A549 (cell line): Measurements from ENCODE around the gene SH3RF3. TPM values are rescaled to one million over a fixed set of nuclear protein-coding genes. Genes with fewer than 3 reads are reported as not detected.

Experiments used
- ATAC-seq, 2 experiments: fragments of 200-7000 bp in 1 of 2; fragments of >200 bp in 1 of 2; cut with Nextera tagmentation in 1 of 2; cut with Tn5 transposase in 1 of 2; 3 replicates each; pipeline versions ENCODE4 v1.8.0 to v1.9.1; 2018 to 2020; ENCODE audit warnings: mild to moderate bottlenecking in 1 of 2, moderate library complexity in 1 of 2
- CTCF ChIA-PET: fragments of 300-600 bp; sonication (Branson Sonifier 250); formaldehyde crosslinking; extraction: SDS; loops from one replicate; lab custom pipeline; 2021; ENCODE audit warnings: antibody characterized with exemption, inconsistent platforms; lab: Yijun Ruan, JAX
- POLR2A ChIA-PET: fragments of 350-600 bp; formaldehyde crosslinking; extraction: SDS; loops from one replicate; lab custom pipeline; 2021; ENCODE audit warnings: antibody characterized with exemption, inconsistent platforms; lab: Yijun Ruan, JAX
- DNase-seq, 2 experiments: peaks; one replicate each; pipeline versions ENCODE4 v3.0.0 to v3.0.0-alpha.2; 2011 to 2016; ENCODE audit warnings: low read depth in 1 of 2, low spot score in 1 of 2
- FAIRE-seq: peaks from 2 replicates; lab custom pipeline; 2011; peaks lifted over from hg19 to GRCh38; lab: Jason Lieb, UNC
- H3K27ac ChIP-seq, 2 experiments: fragments of >200 bp; sonication (Bioruptor Twin); formaldehyde crosslinking; 3 replicates each; pipeline ENCODE4 v1.5.1; 2016 to 2017
- H3K4me1 ChIP-seq: fragments of >200 bp; sonication (Bioruptor Twin); formaldehyde crosslinking; 3 replicates; pipeline ENCODE4 v1.6.1; 2016
- H3K4me2 ChIP-seq: fragments of >200 bp; sonication (Bioruptor Twin); formaldehyde crosslinking; 3 replicates; pipeline ENCODE4 v1.6.1; 2016
- H3K4me3 ChIP-seq: fragments of >200 bp; sonication (Bioruptor Twin); formaldehyde crosslinking; 3 replicates; pipeline ENCODE4 v1.5.1; 2016
- H3K9me3 ChIP-seq: fragments of >200 bp; sonication (Bioruptor Twin); formaldehyde crosslinking; 3 replicates; pipeline ENCODE4 v1.6.1; 2016
- ATOH8 ChIP-seq: fragments of 250-450 bp; sonication (Bioruptor Pico); IDR thresholded peaks from 2 replicates; pipeline ENCODE4 v1.5.0; 2020; ENCODE audit warnings: low read depth, mild to moderate bottlenecking, moderate library complexity
- BCL3 ChIP-seq: fragments of >200 bp; sonication (Bioruptor Twin); formaldehyde crosslinking; IDR thresholded peaks from 3 replicates; pipeline ENCODE4 v1.6.1; 2016
- CBX8 ChIP-seq: fragments of 200-600 bp; sonication (generic); IDR thresholded peaks from 2 replicates; pipeline ENCODE4 v1.6.1; 2016
- CHD2 ChIP-seq: fragments of 150-350 bp; IDR thresholded peaks from 2 replicates; pipeline ENCODE4 v1.6.1; 2014; ENCODE audit warnings: low read length; ENCODE audit not compliant: partially characterized antibody
- E2F6 ChIP-seq: IDR thresholded peaks from 2 replicates; pipeline ENCODE4 v1.6.1; 2012; ENCODE audit warnings: low read depth, borderline replicate concordance
- EHMT2 ChIP-seq: fragments of 200-600 bp; sonication (generic); IDR thresholded peaks from 2 replicates; pipeline ENCODE4 v1.6.1; 2016; ENCODE audit warnings: antibody characterized with exemption, low read depth, mild to moderate bottlenecking, moderate library complexity
- FOSL2 ChIP-seq, 2 experiments: fragments of 450-650 bp in 1 of 2; fragments of >200 bp in 1 of 2; sonication (Bioruptor Twin) in 1 of 2; formaldehyde crosslinking; IDR thresholded peaks; 2 replicates each; pipeline versions ENCODE4 v1.5.0 to v1.6.1; 2016 to 2020; ENCODE audit warnings: mild to moderate bottlenecking in 1 of 2, moderate library complexity in 1 of 2
- FOXS1 ChIP-seq: fragments of 250-450 bp; sonication (Bioruptor Pico); IDR thresholded peaks from 2 replicates; pipeline ENCODE4 v1.5.0; 2020; ENCODE audit warnings: mild to moderate bottlenecking, moderate library complexity
- HEYL ChIP-seq: fragments of 250-450 bp; sonication (Bioruptor Pico); IDR thresholded peaks from 2 replicates; pipeline ENCODE4 v1.8.0; 2021; ENCODE audit warnings: mild to moderate bottlenecking, moderate library complexity
- HOXB13 ChIP-seq: fragments of 250-450 bp; sonication (Bioruptor Pico); IDR thresholded peaks from 2 replicates; pipeline ENCODE4 v1.5.0; 2020; ENCODE audit warnings: low read depth, mild to moderate bottlenecking, moderate library complexity
- HOXB5 ChIP-seq: fragments of 250-450 bp; sonication (Bioruptor Pico); IDR thresholded peaks from 2 replicates; pipeline ENCODE4 v1.5.0; 2020; ENCODE audit warnings: mild to moderate bottlenecking, moderate library complexity
- KDM1A ChIP-seq: fragments of 200-600 bp; sonication (generic); IDR thresholded peaks from 2 replicates; pipeline ENCODE4 v1.6.1; 2016; ENCODE audit warnings: low read depth, mild to moderate bottlenecking
- KDM5A ChIP-seq: fragments of 200-600 bp; sonication (generic); IDR thresholded peaks from 2 replicates; pipeline ENCODE4 v1.6.1; 2016; ENCODE audit warnings: antibody characterized with exemption, mild to moderate bottlenecking
- MAFK ChIP-seq: fragments of 450-650 bp; IDR thresholded peaks from 2 replicates; pipeline ENCODE4 v1.6.1; 2014; ENCODE audit not compliant: partially characterized antibody
- NFE2L2 ChIP-seq: fragments of 150-350 bp; conservative IDR thresholded peaks from 2 replicates; pipeline ENCODE4 v1.6.1; 2014; ENCODE audit warnings: low read length
- PBX3 ChIP-seq: IDR thresholded peaks from 2 replicates; pipeline ENCODE4 v1.6.1; 2012
- PHF8 ChIP-seq: fragments of 200-600 bp; sonication (generic); IDR thresholded peaks from 2 replicates; pipeline ENCODE4 v1.6.1; 2016; ENCODE audit warnings: low read depth, mild to moderate bottlenecking, antibody characterized with exemption, moderate library complexity, borderline replicate concordance
- POLR2A ChIP-seq: IDR thresholded peaks from 2 replicates; pipeline ENCODE4 v1.6.1; 2012; ENCODE audit warnings: mild to moderate bottlenecking, low read length
- RAD21 ChIP-seq, 2 experiments: fragments of >200 bp in 1 of 2; sonication (Bioruptor Twin) in 1 of 2; formaldehyde crosslinking in 1 of 2; IDR thresholded peaks in 1 of 2; conservative IDR thresholded peaks in 1 of 2; 2 replicates in 1 of 2; 3 replicates in 1 of 2; pipeline ENCODE4 v1.6.1; 2012 to 2018; ENCODE audit warnings: inconsistent platforms in 1 of 2
- RNF2 ChIP-seq: fragments of 200-600 bp; sonication (generic); IDR thresholded peaks from 2 replicates; pipeline ENCODE4 v1.6.1; 2016; ENCODE audit warnings: low read depth, mild to moderate bottlenecking, antibody characterized with exemption, moderate library complexity, borderline replicate concordance
- SMC3 ChIP-seq: fragments of >200 bp; sonication (Bioruptor Twin); formaldehyde crosslinking; IDR thresholded peaks from 3 replicates; pipeline ENCODE4 v1.6.1; 2018; ENCODE audit warnings: inconsistent platforms
- TFCP2L1 ChIP-seq: fragments of 250-450 bp; sonication (Bioruptor Pico); IDR thresholded peaks from 2 replicates; pipeline ENCODE4 v1.5.0; 2021; ENCODE audit warnings: mild to moderate bottlenecking
- ZC3H11A ChIP-seq: fragments of 450-650 bp; IDR thresholded peaks from 2 replicates; pipeline ENCODE4 v1.6.1; 2014; ENCODE audit warnings: antibody characterized with exemption, mild to moderate bottlenecking
- WGBS: methylation state at CpG from one replicate; pipeline ENCODE4 v1.1.6; 2017; ENCODE audit errors: missing lambda C conversion rate; 5-methylcytosine and 5-hydroxymethylcytosine counted together
- polyA plus RNA-seq, 4 experiments: library from polyadenylated mRNA; depleted of rRNA in 3 of 4; stranded (reverse); fragments of >200 nt; fragmentation: RNase III in 1 of 4; extraction: RNeasy Plus Mini Kit Qiagen cat#74134 plus additional on column Dnase treatment in 1 of 4; gene quantifications; 2 replicates in 3 of 4; 3 replicates in 1 of 4; pipeline ENCODE4 v1.2.3, GENCODE V29; 2011 to 2017
- TF ChIP-seq, protein P1 (sequence below): fragments of >200 bp; sonication (Bioruptor Twin); formaldehyde crosslinking; IDR thresholded peaks from 2 replicates; pipeline ENCODE4 v1.6.1; 2016
- TF ChIP-seq, protein P2 (sequence below): fragments of 450-650 bp; IDR thresholded peaks from 2 replicates; pipeline ENCODE4 v1.6.1; 2014; ENCODE audit warnings: antibody characterized with exemption

SH3RF3 gene
- polyA plus RNA-seq, 2 of the 4 experiments (the other 2 are of a cell fraction) = 0.04 to 0.21 TPM

DNA sequence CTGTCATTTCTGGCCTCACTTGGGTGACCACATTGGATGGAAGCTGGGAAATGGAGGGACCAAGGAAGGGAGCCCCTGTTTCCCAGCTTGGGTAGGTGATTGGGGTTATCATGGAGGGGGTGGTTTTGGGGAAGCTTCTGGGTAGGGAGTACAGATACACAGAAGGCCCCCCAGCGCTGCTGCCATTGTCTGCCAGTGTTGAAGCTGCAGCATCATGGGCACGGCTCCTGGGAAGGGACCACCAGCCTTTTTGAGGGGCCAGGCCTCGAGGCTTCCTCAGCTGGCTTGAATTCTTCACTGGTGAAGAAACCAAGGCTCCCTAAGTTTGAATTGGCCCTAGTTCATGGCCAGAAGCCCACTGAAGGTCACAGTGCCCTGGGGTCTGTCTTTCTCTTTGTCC, 25.2 kb downstream of the SH3RF3 start:
- Histone ChIP-seq H3K9me3 (no peaks in the 10 kb centered on the region), H3K4me1 (no peaks in the 10 kb centered on the region), H3K4me2 (no peak overlapping the region), H3K4me3 (no peak overlapping the region), H3K27ac (no peak overlapping the region)
- ATAC-seq = no peak
- no peak for DNase-seq
- POLR2A ChIA-PET = no interaction called here
- WGBS = 39% methylated on average over 3 of the region's 3 CpGs
- FAIRE-seq = no peak
- TF ChIP-seq NFE2L2 (no peak), EHMT2 (no peak)
- TF ChIP-seq, all 56 proteins: peak for 0
- CTCF ChIA-PET = interaction anchor here (0.6 to 1.7 kb wide), 2 partner anchors 47 to 356 kb away, joined by 4 to 5 read pairs; no protein-coding TSS in a partner anchor

- FAIRE-seq (no peak), DNase-seq (no peak), ATAC-seq (no peak)
- 44% methylated on average over 11 of the region's 11 CpGs for WGBS
- Histone ChIP-seq H3K4me1 (no peaks in the 10 kb centered on the region), H3K4me2 (no peak overlapping the region), H3K4me3 (no peak overlapping the region), H3K27ac (no peak overlapping the region), H3K9me3 (no peaks in the 10 kb centered on the region)
- POLR2A ChIA-PET = no interaction called here
- CTCF ChIA-PET = no interaction called here
- no peak for TF ChIP-seq ZC3H11A
- TF ChIP-seq PHF8 = no peak
- no peak for TF ChIP-seq ATOH8 (CRISPR knock-in tag)
- TF ChIP-seq EHMT2 = no peak
- TF ChIP-seq CBX8 = no peak
- TF ChIP-seq, protein P1, sequence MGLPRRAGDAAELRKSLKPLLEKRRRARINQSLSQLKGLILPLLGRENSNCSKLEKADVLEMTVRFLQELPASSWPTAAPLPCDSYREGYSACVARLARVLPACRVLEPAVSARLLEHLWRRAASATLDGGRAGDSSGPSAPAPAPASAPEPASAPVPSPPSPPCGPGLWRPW = no peak
- TF ChIP-seq TFCP2L1 = no peak
- no peak for TF ChIP-seq POLR2A
- TF ChIP-seq, protein P2, sequence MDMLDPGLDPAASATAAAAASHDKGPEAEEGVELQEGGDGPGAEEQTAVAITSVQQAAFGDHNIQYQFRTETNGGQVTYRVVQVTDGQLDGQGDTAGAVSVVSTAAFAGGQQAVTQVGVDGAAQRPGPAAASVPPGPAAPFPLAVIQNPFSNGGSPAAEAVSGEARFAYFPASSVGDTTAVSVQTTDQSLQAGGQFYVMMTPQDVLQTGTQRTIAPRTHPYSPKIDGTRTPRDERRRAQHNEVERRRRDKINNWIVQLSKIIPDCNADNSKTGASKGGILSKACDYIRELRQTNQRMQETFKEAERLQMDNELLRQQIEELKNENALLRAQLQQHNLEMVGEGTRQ = no peak
- TF ChIP-seq HEYL (CRISPR knock-in tag) = no peak
- TF ChIP-seq RAD21 (conservative IDR thresholded peaks at IDR 0.05 in 1 of 2, IDR thresholded peaks at IDR 0.05 in 1 of 2) = no peak
- TF ChIP-seq BCL3 = no peak
- TF ChIP-seq KDM1A = no peak
- no peak for TF ChIP-seq E2F6
Observed at GRCh38 chr2:109155553-109156451, 26.8 kb downstream of the SH3RF3 start.

DNA sequence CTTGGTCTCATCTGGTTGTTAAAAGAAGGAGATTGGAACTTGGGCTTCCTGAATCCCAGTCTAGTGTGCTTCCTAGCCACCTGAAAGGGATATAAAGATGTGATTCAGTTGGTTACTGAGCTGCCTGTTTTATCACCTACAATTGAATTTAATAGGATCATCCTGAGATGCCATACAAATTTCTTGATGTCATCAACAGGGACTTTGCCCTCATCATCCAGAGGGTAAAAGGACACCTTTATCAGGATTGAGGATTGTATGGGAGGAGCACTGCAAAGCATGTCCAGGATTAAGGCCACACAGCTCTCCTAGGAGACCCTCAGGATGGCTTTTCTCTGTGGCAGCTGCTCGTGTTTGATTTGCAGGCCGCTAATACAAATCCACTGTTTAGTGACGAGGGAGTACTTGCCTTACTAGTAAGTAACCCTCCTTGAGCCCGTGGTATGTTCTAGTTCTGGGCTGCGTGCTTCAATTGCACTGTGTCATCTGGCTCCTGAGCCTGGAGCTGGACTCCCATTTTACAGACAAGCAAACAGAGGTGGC, 28.6 kb downstream of the SH3RF3 start:
- no peak overlapping the region for H3K27ac ChIP-seq
- ChIA-PET POLR2A (no interaction called here), CTCF (interaction anchor here (0.7 kb wide), 1 partner anchor 9 kb away, joined by 3 read pairs; no protein-coding TSS in a partner anchor)
- 36% methylated on average over 5 of the region's 5 CpGs for WGBS
- FAIRE-seq (no peak), ATAC-seq (no peak), DNase-seq (no peak)
- no peaks in the 10 kb centered on the region for H3K9me3 ChIP-seq
- H3K4me2 ChIP-seq = no peak overlapping the region
- H3K4me1 ChIP-seq = no peaks in the 10 kb centered on the region
- H3K4me3 ChIP-seq = no peak overlapping the region
- TF ChIP-seq FOXS1 (CRISPR knock-in tag) = no peak
- TF ChIP-seq FOSL2 (IDR thresholded peaks at IDR 0.05) = no peak
- no peak for TF ChIP-seq FOSL2 (CRISPR knock-in tag; IDR thresholded peaks at IDR 0.05)
- no peak for TF ChIP-seq TFCP2L1
- no peak for TF ChIP-seq MAFK
- TF ChIP-seq HOXB5 (CRISPR knock-in tag) = no peak
- no peak for TF ChIP-seq HOXB13
- no peak for TF ChIP-seq SMC3
- TF ChIP-seq PBX3 = no peak
- TF ChIP-seq RNF2 = no peak
- TF ChIP-seq RAD21 (conservative IDR thresholded peaks at IDR 0.05 in 1 of 2, IDR thresholded peaks at IDR 0.05 in 1 of 2) = no peak
- no peak for TF ChIP-seq CHD2
- TF ChIP-seq ZC3H11A = no peak
- TF ChIP-seq KDM5A = no peak
- TF ChIP-seq, all 56 proteins: peak for 0
